H54 (cell line): ENCODE results near the gene HS3ST2.

Source experiments
- DNase-seq: peaks from one replicate; pipeline ENCODE4 v3.0.0; 2011; ENCODE audit warnings: low spot score, mixed read lengths; ENCODE audit not compliant: insufficient read length
- FAIRE-seq: peaks from 3 replicates; lab custom pipeline; 2011; peaks lifted over from hg19 to GRCh38; lab: Jason Lieb, UNC
- POLR2A ChIP-seq: IDR thresholded peaks from 2 replicates; pipeline ENCODE4 v1.6.1; 2011; ENCODE audit warnings: low read depth, mild to moderate bottlenecking, low read length

HS3ST2 gene

DNA sequence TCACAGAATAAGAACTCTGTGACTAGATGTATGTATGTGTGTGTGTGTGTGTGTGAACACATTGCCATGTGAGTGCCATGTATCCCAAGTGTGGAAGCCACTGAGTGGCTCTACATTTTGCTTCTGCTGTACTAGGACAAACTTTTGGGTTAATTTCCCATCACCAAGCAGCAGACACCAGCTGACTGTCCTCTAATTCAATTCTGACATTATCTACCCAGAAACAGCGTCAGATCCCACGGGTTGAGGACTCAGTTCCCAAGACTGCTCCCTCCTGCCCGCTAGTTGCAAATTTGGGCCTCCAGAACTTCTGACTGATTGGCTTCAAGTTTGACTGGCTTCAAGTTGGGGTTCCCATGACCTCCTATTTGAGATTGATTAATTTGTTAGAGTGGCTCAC, 29.2 kb downstream of the HS3ST2 start:
- no peak for TF ChIP-seq POLR2A
- DNase-seq (no peak), FAIRE-seq (no peak)

DNA sequence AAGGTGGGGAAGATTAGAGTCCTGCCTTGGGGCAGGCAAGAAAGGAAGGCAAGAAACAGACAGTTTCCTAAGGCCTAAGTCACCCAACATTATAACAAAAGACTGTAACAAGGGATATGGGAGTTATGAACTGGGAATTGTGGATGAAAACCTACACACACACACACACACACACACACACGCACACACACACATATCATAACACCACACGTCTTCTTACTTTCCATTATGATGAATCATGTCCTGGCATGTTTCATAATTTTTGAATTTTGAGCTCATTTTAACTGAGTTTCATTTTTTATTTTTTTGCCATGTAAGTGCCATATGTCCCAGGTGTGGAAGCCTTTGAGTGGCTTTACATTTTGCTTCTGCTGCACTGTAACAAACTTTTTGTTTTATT, 29.9 kb downstream of the HS3ST2 start:
- FAIRE-seq, result no peak
- no peak for TF ChIP-seq POLR2A
- DNase-seq, result no peak

DNA sequence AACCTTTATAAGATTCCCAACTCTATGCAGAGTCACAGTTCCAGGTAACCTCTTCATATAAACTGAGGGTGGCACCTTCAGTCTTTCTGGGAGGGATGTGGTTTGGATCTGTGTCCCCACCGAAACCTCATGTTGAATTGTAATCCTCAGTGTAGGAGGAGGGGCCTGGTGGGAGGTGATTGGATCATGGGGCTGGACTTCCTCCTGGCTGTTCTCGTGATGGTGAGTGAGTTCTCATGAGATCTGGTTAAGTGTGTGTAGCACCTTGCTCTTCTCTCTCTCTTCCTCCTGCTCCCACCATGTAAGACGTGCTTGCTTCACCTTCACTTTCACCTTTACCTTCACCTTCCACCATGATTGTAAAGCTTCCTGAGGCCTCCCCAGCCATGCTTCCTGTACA, 30.5 kb downstream of the HS3ST2 start:
- TF ChIP-seq POLR2A, result no peak
- FAIRE-seq (no peak), DNase-seq (no peak)

DNA sequence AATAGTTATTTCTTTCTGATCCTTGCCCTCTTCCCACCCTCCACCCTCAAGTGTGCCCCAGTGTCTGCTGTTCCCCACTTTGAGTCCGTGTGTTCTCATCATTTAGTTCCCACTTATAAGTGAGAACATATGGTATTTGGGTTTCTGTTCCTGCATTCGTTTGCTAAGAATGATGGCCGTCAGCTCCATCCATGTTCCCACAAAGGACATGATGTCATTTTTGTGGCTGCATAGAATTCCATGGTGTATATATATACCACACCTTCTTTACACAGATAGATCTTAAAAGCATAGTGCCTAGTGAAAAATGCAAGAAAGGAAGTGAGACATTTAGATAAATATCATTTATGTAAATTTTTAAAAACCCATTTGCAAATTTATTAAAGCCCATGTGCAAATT, 33.1 kb downstream of the HS3ST2 start:
- FAIRE-seq, result no peak
- TF ChIP-seq POLR2A, result no peak
- DNase-seq, result no peak

DNA sequence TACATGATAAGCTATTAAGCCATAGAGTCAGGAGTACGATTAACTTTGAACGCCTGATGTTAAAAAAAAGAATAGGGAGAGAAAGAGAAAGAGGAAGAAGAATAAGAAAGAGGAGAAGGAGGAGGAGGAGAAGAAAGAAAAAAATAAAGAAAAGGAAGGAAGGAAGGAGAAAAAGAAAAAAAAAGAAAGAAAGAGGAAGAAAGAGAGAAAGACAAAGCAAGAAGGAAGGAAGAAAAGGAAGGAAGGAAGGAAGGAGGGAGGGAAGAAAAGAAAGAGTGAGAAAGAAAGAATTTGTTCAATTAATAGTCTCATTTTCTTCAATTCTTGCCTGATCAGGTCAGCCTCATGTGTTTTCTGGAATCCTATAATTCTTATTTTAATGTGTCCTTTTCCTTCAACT, 33.7 kb downstream of the HS3ST2 start:
- no peak for FAIRE-seq
- no peak for TF ChIP-seq POLR2A
- no peak for DNase-seq

DNA sequence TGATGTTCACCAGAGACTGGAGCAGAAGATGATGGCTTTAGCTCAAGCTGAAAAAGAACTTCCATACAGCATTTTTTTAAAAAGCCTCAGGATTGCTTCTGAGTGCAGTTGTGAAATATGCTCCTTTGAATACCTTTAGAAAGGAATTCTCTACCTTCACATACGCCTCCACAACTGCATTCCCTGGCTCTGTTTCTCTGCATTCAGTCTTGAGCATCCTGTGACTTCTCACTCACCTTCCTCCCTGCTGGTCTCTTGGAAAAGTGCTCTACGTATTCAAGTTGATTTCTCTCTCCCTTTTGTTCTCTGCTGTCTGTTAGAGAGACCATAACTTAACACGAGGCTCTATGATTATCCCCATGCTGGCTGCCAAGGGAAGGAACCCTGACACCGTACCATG, 34.5 kb downstream of the HS3ST2 start:
- FAIRE-seq (no peak), DNase-seq (no peak)
- TF ChIP-seq POLR2A, result no peak

DNA sequence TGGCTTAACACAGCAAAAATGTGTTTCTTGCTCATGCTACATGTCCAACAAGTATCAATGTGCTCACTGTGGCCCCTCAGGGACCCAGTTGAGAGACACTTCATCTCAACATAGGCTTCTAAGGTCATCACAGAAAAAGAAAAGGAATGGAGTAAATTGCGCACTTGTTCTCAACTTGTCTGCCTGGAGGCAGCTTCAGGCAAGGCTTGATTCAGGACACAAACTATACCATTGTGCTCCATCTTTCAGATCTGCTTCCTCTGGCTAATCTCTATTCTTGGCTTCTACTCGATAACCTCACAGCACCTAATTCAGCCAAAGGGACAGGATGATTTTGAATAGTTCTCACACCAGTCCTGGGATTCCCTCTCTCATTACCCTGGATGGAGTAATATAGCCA, 35.6 kb downstream of the HS3ST2 start:
- FAIRE-seq (no peak), DNase-seq (no peak)

DNA sequence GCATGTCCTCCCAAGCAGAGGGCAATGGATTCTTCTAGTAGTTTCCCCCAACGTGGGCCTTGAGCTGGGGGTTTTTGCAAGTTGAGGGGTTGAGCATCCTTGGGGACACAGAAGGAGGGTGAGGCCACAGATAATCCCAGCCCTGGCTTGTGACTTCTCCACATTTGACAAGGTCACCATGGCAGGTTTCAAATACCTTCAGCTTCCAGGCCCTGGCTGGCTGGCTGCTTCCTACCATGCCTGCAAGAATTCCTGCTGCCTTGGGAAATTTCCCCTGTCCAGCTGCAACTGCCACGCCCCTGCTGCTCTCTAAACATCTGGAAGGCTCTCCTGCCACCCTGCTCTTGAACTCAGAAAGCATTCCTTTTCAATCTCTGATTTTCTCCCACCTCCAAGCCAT, 41.3 kb downstream of the HS3ST2 start:
- TF ChIP-seq POLR2A, result no peak
- DNase-seq (no peak), FAIRE-seq (no peak)

More for the DNA sequence above, 35.6 kb downstream of the HS3ST2 start:
- no peak for TF ChIP-seq POLR2A

DNA sequence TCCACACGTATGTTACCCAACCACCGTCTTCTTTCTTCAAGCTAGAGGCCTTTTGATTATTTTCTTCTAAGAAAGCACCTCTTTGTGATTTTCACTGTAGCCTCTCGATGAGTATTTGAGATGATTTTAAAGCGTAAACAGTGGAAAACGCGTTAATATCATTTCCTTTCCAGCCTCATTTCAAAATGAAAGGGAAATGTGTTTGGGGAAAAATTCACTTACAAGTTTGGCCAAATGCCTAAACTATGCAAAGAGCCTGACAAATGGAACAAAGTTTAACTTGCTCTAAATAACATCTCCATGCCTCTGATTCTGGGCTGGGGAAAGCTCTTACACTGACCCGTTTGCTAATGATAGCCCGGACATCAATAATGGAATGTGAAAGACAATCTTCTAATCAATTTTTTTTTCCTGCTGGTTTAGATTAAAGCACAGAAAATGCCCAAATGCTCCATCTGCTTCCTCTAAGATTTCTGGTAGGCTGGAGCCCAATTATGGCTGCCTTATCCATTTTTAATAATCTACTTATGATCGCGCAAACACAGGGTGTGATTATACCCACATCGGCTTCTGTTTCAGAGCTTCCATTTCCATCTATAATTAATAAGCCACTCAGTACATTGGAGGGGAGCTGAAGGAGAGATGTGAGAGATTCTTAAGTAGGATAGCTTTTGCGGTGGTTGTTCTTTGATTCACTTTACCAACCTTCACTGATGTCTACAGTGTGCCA, 43.5 kb downstream of the HS3ST2 start:
- DNase-seq, result no peak
- no peak for FAIRE-seq
- no peak for TF ChIP-seq POLR2A

DNA sequence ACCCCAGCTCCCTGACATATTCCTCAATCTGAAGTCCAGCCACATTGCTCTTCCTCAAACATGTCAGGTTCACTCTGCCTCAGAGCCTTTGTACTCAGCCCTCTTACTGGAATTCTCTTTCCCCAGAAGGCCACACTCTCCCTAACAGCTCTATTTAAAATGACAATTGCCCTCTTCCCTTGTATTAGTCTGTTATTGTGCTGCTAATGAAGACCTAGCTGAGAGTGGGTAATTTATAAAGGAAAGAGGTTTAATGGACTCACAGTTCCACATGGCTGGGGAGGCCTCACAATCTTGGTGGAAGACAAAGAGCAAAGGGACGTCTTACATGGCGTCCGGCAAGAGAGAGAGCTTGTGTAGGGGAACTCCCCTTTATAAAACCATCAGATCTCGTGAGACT, 46.0 kb downstream of the HS3ST2 start:
- FAIRE-seq, result no peak
- no peak for TF ChIP-seq POLR2A
- no peak for DNase-seq

DNA sequence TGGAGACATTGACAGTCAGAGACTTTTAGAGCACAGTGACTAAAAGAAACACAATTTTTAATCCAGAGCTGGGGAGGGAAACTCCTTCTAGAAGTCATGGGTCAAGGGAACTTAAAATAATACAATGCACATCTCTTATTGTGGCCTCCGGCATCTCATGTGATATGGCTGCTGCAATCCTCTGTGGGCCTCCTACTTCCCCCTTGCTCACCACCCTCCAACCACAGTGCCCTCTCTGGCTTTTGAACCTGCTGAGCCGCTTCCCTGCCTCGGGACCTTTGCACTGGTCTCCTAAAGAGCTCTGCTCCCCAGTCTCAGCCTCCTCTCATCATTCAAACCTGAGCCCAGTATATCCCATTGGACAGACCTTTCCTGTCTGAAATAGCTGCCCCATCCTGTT, 47.6 kb downstream of the HS3ST2 start:
- no peak for FAIRE-seq
- no peak for DNase-seq
- no peak for TF ChIP-seq POLR2A

DNA sequence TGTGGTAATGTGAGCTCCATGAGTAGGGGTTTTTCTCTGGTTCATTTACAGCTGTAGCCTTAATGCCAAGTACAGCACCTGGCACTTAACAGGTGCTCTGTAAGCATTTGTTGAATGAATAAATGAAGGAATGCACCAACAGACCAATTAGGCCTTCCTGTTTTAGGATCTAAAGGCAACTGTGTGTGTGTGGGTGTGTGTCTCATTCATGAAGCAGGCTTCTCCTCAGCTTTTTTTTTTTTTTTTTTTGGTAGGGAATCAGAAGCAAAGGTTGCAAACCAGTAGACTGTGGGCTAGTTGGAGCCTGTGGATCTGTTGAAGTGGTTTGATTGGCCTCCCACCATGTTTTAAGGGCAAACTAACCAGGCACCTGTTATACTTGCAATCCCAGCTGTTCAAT, 48.1 kb downstream of the HS3ST2 start:
- no peak for FAIRE-seq

DNA sequence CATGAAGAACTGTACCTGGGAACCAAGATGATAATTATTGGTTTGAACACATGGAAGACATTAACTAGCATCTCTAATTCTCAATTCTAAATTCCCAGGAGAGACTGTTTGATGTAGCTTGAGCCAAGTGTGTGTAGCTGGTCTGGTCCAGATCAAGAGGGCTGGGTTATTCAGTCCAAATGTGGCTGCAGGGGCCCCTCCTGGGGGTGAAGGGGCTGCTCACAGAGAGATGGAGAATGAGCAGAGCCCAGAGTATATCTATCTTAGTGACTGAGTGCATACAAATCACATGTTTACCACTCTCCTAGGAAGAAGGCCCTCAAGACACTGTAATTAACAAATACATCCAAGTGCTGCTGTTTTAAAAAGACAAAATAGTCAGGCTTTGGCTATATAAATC, 50.4 kb downstream of the HS3ST2 start:
- FAIRE-seq (no peak), DNase-seq (no peak)
- no peak for TF ChIP-seq POLR2A

More for the DNA sequence above, 48.1 kb downstream of the HS3ST2 start:
- TF ChIP-seq POLR2A, result no peak
- no peak for DNase-seq

DNA sequence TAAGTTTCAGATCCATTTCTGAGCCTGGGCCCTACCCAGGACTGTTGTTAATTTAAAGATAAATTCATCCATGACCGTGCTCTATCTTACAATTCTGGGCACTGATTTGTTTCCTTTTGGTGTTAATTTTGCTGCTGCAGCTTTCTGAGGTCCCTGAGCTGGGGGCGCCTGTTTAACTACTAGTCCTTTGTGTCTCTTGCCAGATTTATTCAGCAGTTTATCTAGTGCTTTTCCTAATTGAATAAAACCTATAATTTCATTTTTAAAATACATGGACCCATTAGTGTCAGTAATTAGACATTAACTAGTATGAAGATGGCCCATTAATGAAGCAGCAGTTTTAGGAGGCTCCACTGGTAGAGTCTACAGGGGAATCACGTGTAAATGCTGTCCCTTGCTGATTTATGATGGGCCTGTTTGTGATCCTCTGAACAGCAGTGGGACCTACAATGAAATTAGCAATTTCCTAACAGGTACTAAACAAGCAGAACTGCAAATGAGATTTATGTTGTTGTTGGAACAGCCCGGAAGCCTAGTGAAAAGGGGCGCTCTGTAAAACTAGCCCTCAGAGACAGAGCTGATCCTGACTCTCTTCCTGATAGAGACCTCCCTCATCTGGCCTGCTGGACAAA, 54.7 kb downstream of the HS3ST2 start:
- DNase-seq (no peak), FAIRE-seq (no peak)
- TF ChIP-seq POLR2A, result no peak

DNA sequence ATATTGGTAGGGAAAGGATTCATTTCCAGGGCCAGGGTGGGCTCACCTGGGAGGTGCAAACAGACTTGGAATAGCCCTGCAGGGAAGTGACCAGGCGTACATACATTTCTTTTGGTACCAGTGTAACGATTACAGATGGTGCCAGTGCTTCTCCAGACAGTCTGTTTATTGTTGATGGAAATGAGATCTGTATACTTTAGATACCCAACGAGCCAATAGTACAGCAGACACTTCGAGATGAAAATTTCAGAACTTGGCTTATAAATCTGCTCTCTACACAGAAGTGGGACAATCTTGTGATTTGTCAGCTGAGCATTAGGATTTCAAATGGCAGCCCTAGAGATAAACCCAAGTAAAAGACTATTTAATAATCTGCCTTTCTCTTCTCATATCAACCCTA, 57.9 kb downstream of the HS3ST2 start:
- no peak for FAIRE-seq
- no peak for DNase-seq
- TF ChIP-seq POLR2A, result no peak
